Gastrocnemius medialis (tissue), 4 donors: ENCODE measurements around the gene LPCAT3. TPM values are rescaled to one million over a fixed set of nuclear protein-coding genes. Genes with fewer than 3 reads are reported as not detected.

Experiments
- ATAC-seq, 2 donors: fragments of 150-250 bp; one replicate each; pipeline ENCODE4 v1.9.1; 2016
- DNase-seq, 2 donors: peaks; one replicate each; pipeline ENCODE4 v3.0.0-alpha.2; 2019
- H3K27ac ChIP-seq, 4 donors: fragments of 200-600 bp; sonication (generic); 1 replicate in 1 of 4; 2 replicates in 3 of 4; pipeline ENCODE4 v1.5.1; 2016 to 2018; ENCODE audit warnings: mild to moderate bottlenecking in 2 of 4, moderate library complexity in 1 of 4
- H3K27me3 ChIP-seq, 3 donors: fragments of 200-600 bp; sonication (generic) in 2 of 3; 1 replicate in 1 of 3; 2 replicates in 2 of 3; pipeline versions ENCODE4 v1.5.1 to v1.6.0; 2016 to 2019; ENCODE audit warnings: mild to moderate bottlenecking in 1 of 3, moderate library complexity in 1 of 3
- H3K36me3 ChIP-seq, 2 donors: fragments of 200-600 bp; sonication (generic) in 1 of 2; one replicate each; pipeline ENCODE4 v1.5.1; 2017 to 2018
- H3K4me1 ChIP-seq, 2 donors: fragments of 200-600 bp; sonication (generic) in 1 of 2; one replicate each; pipeline ENCODE4 v1.5.1; 2016 to 2017; ENCODE audit warnings: mild to moderate bottlenecking in 2 of 2
- H3K4me3 ChIP-seq, 4 donors: fragments of 200-600 bp; sonication (generic) in 3 of 4; 1 replicate in 1 of 4; 2 replicates in 3 of 4; pipeline ENCODE4 v1.5.1; 2016 to 2019; ENCODE audit warnings: mild to moderate bottlenecking in 2 of 4
- H3K9me3 ChIP-seq, 3 donors: fragments of 200-600 bp; sonication (generic) in 2 of 3; 1 replicate in 1 of 3; 2 replicates in 2 of 3; pipeline ENCODE4 v1.5.1; 2016 to 2019
- POLR2A ChIP-seq, 2 donors: fragments of 450-650 bp; IDR thresholded peaks; one replicate each; pipeline ENCODE4 v1.6.1; 2017; ENCODE audit warnings: antibody characterized with exemption in 2 of 2, mild to moderate bottlenecking in 2 of 2, moderate library complexity in 2 of 2
- in situ Hi-C, 4 donors: fragments of 200-750 bp; cut with MboI; loops; one replicate each; pipeline versions ENCODE4 v1.15.0 to v1.8.0; 2017; ENCODE audit warnings: low sequenced_read_pairs in 4 of 4
- intact Hi-C: fragments of 100-400 bp; cut with DNase I; formaldehyde crosslinking; loops from one replicate; pipeline ENCODE4 v1.15.1; 2023; ENCODE audit warnings: low total_unique reads
- total RNA-seq, 4 donors: library from RNA; depleted of rRNA; stranded (reverse); fragments of >200 nt; gene quantifications; one replicate each; pipeline versions ENCODE4 v1.1.0 to v1.2.3, GENCODE V29; 2016
- TF ChIP-seq, protein P1 (sequence below), 5 experiments: fragments of 450-650 bp in 3 of 5; fragments of 200-600 bp in 2 of 5; sonication (generic) in 2 of 5; IDR thresholded peaks in 4 of 5; conservative IDR thresholded peaks in 1 of 5; 1 replicate in 4 of 5; 2 replicates in 1 of 5; pipeline ENCODE4 v1.5.1; 2016 to 2019; ENCODE audit warnings: antibody characterized with exemption in 5 of 5, mild to moderate bottlenecking in 3 of 5, moderate library complexity in 3 of 5

LPCAT3 gene
- total RNA-seq, 4 donors from 2014 or later, result 19.4 to 42.8 (median 36.7) TPM

DNA sequence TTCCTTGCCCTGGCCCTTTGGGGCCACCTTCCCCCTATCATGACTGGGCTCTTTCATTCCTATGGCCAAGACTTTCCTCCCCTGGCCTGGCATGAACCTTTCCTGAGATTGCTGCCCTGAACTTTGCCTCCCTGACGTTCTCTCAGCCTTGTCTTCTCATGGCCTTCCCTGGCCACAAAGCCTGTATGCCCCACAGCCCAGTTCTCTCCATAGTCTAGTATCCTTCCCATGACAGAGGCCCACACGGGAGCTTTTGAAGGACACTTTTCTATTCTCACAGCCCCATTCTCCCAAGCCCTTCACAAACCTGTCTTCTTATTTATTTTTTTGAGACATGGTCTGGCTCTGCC is 79.1 kb downstream of the LPCAT3 start:
- H3K27me3 ChIP-seq, result no peaks in the 10 kb centered on the region
- ATAC-seq (no peak), DNase-seq (no peak)
- TF ChIP-seq, protein P1, sequence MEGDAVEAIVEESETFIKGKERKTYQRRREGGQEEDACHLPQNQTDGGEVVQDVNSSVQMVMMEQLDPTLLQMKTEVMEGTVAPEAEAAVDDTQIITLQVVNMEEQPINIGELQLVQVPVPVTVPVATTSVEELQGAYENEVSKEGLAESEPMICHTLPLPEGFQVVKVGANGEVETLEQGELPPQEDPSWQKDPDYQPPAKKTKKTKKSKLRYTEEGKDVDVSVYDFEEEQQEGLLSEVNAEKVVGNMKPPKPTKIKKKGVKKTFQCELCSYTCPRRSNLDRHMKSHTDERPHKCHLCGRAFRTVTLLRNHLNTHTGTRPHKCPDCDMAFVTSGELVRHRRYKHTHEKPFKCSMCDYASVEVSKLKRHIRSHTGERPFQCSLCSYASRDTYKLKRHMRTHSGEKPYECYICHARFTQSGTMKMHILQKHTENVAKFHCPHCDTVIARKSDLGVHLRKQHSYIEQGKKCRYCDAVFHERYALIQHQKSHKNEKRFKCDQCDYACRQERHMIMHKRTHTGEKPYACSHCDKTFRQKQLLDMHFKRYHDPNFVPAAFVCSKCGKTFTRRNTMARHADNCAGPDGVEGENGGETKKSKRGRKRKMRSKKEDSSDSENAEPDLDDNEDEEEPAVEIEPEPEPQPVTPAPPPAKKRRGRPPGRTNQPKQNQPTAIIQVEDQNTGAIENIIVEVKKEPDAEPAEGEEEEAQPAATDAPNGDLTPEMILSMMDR (IDR thresholded peaks at IDR 0.05 in 4 of 5, conservative IDR thresholded peaks at IDR 0.05 in 1 of 5), result no peak
- TF ChIP-seq POLR2A (IDR thresholded peaks at IDR 0.05), result no peak
- peak overlapping the region in 2 of 4 donors; percentile 94 to 96 for H3K27ac ChIP-seq
- no peak overlapping the region for H3K4me3 ChIP-seq
- peaks cover 0 to 16% of the 10 kb centered on the region in 2 donors for H3K36me3 ChIP-seq
- H3K9me3 ChIP-seq, result no peaks in the 10 kb centered on the region
- peaks cover 16 to 37% of the 10 kb centered on the region in 2 donors for H3K4me1 ChIP-seq
- in situ Hi-C loops (loop anchor here in 1 of 4 donors (25.0 kb wide), 1 partner anchor 173 kb away; the partner anchor contains the start of gene C1RL), intact Hi-C loops (no loop called here)

DNA sequence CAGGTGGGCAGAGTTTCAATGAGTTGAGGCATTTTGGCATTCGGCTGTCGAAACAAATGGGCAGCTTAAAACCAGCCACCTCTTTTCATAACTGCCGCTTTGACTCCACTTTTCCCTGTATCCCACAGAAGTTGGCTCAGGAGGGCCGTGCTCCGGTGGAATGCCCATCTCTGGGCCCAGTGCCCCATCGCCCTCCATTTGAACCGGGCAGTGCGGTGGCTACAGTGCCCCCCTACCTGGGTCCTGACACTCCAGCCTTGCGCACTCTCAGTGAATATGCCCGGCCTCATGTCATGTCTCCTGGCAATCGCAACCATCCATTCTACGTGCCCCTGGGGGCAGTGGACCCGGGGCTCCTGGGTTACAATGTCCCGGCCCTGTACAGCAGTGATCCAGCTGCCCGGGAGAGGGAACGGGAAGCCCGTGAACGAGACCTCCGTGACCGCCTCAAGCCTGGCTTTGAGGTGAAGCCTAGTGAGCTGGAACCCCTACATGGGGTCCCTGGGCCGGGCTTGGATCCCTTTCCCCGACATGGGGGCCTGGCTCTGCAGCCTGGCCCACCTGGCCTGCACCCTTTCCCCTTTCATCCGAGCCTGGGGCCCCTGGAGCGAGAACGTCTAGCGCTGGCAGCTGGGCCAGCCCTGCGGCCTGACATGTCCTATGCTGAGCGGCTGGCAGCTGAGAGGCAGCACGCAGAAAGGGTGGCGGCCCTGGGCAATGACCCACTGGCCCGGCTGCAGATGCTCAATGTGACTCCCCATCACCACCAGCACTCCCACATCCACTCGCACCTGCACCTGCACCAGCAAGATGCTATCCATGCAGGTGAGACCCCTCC is 79.7 kb downstream of the LPCAT3 start:
- H3K27me3 ChIP-seq, result no peaks in the 10 kb centered on the region
- TF ChIP-seq POLR2A (IDR thresholded peaks at IDR 0.05), result no peak
- TF ChIP-seq, protein P1 (IDR thresholded peaks at IDR 0.05 in 4 of 5, conservative IDR thresholded peaks at IDR 0.05 in 1 of 5), result peak in 1 of 5 experiments; percentile 8
- intact Hi-C loops (loop anchor here (1.0 kb wide), 1 partner anchor 11 kb away; the partner anchor contains the start of gene ATN1), in situ Hi-C loops (loop anchor here in 1 of 4 donors (25.0 kb wide), 1 partner anchor 174 kb away; the partner anchor contains the start of gene C1RL)
- peaks cover 20 to 42% of the 10 kb centered on the region in 2 donors for H3K4me1 ChIP-seq
- no peak for ATAC-seq
- H3K36me3 ChIP-seq, result peaks cover 0 to 16% of the 10 kb centered on the region in 2 donors
- no peak for DNase-seq
- peak overlapping the region; percentile 67 to 93 (median 80) for H3K4me3 ChIP-seq
- H3K9me3 ChIP-seq, result no peaks in the 10 kb centered on the region
- peak overlapping the region; percentile 91 to 97 (median 95) for H3K27ac ChIP-seq

DNA sequence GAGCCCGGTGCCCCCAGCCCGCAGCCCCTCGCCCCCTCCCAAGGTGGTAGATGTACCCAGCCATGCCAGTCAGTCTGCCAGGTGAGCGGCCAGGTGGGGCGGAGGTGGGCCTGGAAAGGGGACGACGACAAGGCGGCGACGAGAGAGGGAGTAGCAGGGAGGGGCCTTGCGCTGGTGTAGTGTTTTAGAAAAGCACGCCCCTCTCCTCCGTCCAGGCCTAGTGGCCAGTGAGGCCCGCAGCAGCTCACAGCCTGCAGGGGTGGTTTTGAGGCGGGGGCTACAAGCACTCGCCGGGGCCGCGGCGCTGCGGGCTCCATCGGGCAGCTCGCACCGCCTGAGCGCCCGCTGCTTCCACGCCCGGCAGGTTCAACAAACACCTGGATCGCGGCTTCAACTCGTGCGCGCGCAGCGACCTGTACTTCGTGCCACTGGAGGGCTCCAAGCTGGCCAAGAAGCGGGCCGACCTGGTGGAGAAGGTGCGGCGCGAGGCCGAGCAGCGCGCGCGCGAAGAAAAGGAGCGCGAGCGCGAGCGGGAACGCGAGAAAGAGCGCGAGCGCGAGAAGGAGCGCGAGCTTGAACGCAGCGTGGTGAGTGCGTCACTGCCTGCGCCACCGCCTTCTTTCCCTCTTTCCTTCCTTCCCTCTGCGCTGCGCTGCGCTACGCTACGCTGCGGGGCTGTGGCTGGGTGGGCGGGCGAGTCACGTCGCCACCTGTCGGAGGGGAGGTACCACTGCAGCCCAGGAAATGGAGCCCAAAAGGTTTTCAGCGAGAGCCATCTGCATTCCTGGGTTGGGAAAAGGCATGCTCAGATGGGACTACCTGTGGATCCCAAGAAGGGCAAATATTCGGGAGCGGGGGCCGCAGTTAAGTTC is 80.6 kb downstream of the LPCAT3 start:
- intact Hi-C loops, result loop anchor here (1.0 kb wide), 1 partner anchor 10 kb away; the partner anchor contains the start of gene ATN1

More for the DNA sequence above, 80.6 kb downstream of the LPCAT3 start:
- DNase-seq (peak; percentile 91 to 93), ATAC-seq (peak; percentile 91 to 94)
- Histone ChIP-seq H3K36me3 (peaks cover 0 to 16% of the 10 kb centered on the region in 2 donors), H3K27me3 (no peaks in the 10 kb centered on the region), H3K4me3 (peak overlapping the region; percentile 67 to 93 (median 80)), H3K9me3 (no peaks in the 10 kb centered on the region), H3K4me1 (peaks cover 24 to 44% of the 10 kb centered on the region in 2 donors), H3K27ac (peak overlapping the region; percentile 91 to 97 (median 95))
- in situ Hi-C loops, result loop anchor here in 1 of 4 donors (25.0 kb wide), 1 partner anchor 175 kb away; the partner anchor contains the start of gene C1RL
- peak; percentile 64 to 69 for TF ChIP-seq POLR2A (IDR thresholded peaks at IDR 0.05)
- TF ChIP-seq, protein P1 (IDR thresholded peaks at IDR 0.05 in 4 of 5, conservative IDR thresholded peaks at IDR 0.05 in 1 of 5), result peak; percentile 94 to 98 (median 95)
